ENCODE measurements around the gene EIF3A.
"Not testable (repeated sequence)": the region's sequence is repeated elsewhere in the genome, so short reads cannot be mapped to it uniquely, and the experiment has no call there.

Gene EIF3A

DNA sequence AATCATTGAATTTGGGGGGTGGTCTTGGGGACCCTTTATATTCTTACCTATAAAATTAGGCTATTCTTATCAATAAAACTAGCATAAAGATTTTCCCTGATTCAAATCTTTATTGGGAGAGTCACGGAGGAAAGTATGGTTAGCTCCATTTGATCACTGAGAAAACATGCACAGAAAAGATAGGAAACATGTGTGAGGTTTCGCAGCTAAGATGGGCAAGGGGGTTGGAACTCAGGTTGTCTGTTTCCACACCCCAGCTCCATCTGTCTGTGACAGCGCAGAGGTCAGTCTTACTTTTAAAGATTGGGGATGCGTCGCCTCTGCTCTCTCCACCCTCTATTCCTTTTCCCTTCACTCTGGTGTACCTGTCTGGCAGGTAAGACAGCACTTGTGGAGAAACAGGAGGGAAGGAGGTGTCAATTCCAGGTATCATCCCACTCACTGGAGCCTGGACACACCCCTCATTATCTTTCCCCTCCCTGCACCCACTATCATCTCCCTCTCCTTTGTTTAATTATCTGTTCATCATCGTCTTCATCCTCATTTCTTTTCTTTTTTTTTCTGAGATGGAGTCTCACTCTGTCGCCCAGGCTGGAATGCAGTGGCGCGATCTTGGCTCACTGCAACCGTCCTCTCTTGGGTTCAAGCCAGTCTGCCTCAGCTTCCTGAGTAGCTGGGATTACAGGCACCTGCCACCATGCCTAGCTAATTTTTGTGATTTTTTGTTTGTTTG is 20.9 kb upstream of the EIF3A start:
- DNase-seq (ENCODE audit: low read depth, low spot score), result no peak

- no peak for DNase-seq (ENCODE audit: low read depth, low spot score)
Measured at GRCh38 chr10:119100434-119101238, 20.0 kb upstream of the EIF3A start.

GRCh38 chr10:119098576-119098975 is 18.0 kb upstream of the EIF3A start:
- no peak for DNase-seq (ENCODE audit: low read depth, low spot score)

- not testable (repeated sequence) for DNase-seq (ENCODE audit: low read depth, low spot score)
Measured at GRCh38 chr10:119096641-119097415, 16.2 kb upstream of the EIF3A start.

DNA sequence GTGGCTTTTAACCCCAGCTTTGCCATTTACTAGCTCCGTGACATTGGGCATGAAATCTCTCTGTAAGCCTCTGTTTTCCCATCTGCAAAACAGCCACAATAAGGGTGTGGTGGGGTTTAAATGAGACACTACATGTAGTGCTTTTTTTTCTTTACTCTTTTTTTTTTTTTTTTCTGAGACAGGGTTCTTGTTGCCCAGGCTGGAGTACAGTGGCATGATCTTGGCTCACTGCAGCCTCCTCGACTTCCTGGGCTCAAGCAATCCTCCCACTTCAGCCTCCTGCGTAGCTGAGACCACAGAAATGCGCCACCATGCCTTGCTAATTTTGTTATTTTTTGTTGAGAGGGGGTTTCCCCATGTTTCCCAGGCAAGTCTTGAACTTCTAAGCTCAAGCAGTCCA is 15.0 kb upstream of the EIF3A start:
- no peak for DNase-seq (ENCODE audit: low read depth, low spot score)

DNA sequence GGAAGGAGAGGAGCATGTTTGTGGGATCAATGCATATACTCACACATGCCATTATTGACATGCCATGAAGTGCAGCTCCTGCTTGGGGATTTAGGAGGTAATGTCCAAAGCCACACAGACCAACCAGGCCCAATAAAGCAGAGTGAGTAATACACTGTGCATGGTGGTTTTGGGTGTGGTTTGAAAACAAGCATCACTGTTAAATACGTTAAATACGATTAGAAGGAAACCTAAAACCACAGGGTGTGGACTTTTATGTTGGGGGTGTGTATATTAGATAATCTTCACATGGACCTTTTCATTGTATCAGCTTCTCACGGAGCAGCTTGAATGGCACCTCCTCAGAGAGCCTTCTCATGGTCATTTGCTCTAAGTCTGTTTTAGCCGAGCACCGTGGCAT is 10.4 kb upstream of the EIF3A start:
- DNase-seq (ENCODE audit: low read depth, low spot score), result peak; percentile 21

DNA sequence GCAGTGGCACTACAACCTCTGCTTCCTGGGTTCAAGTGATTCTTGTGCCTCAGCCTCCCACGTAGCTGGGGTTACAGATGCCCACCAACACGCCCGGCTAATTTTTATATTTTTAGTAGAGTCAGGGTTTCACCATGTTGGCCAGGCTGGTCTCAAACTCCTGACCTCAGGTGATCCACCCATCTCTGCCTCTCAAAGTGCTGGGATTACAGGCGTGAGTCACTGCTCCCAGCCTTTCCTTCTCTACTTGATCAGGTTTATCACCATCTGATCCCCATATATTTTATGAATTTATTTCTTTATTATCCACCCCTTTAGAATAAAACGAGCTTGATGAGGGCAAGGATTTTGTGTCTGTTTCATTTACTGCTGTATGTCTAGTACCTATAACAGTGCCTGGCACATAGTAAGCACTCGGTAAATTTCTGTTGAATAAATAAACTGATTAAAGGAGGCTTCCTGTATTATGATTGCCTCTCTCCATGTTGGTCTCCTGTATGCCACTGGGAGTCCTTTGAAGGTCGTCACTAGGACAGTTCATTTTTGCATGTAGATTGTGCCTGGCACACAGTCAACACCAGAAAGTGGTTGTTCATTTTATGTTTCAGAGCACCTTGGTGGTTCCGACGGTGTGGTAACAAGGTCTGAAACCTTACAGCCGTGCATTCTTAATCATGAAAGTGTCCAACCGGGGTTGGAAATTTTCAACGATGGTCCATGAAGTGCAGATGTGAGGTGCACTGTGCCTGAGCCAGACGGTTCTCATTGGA is 9.6 kb upstream of the EIF3A start:
- peak; percentile 23 for DNase-seq (ENCODE audit: low read depth, low spot score)

DNA sequence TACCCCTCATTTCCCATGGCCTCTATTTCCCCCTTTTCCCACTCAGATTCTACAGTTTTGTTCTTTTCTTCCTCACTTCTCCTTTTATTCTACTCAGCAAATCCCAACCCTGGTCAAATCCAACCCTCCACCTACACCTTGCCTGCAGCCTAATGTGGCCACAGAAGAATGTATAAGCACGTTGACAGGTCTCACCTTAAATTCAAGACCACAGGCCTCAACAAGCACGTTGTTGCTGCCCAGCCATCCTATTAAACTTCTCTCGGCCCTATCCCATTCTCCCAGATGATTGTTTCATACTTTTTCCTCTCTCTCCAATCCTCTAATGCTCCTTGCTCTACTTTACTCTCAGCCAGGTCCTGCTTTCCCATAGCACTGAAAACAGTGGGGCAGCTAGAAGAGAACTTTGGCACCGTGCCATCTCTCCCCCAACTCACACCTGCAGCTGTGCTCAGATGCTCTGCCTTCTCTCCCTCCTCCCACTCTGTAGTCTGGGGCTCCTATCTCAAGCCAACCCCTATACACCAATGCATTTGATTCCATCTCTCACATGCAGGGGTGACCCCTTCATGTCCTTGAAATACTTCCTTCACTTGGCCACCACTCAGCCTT is 6.8 kb upstream of the EIF3A start:
- DNase-seq (ENCODE audit: low read depth, low spot score), result no peak

- DNase-seq (ENCODE audit: low read depth, low spot score), result no peak
Measured at GRCh38 chr10:119084896-119085295, 4.3 kb upstream of the EIF3A start.

- DNase-seq (ENCODE audit: low read depth, low spot score), result peak; percentile 26
Measured at GRCh38 chr10:119079599-119080520, 757 bp downstream of the EIF3A start.

DNA sequence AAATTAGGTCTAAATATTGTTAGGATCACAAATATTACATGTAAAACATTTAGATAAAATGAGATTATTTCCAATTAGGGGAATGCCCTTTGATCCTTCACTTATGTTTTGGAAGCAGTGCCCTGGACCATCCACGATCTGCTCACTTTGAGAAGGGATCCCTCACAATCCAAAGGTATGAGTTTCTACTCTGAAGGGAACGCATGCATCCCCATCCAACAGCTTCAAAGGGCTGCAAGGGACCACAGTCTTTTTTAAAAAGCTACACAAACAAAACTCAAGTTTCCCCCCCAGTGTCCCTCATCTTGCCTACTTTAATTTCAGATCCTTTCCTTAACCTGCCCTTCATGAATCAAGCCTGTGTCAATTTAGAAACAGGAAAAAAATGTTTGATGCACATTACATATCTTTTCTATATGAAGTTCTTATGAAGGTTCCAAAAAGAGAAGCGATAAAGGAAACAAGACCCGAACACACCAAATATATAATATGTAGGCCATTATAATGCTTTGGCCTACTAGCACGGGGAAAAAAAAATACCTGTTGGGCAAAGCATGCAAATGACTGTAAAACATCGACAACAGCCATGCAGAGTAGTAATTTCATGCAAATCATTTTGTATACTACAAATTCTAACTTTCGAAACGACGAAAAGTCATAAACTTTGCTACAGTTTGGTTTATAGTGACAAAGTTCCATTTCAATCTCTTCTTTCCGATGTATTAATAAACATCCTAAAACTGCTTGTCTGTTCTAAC is 2.0 kb downstream of the EIF3A start:
- DNase-seq (ENCODE audit: low read depth, low spot score), result no peak

- DNase-seq (ENCODE audit: low read depth, low spot score), result no peak
Measured at GRCh38 chr10:119073584-119073983, 7.0 kb downstream of the EIF3A start.

DNA sequence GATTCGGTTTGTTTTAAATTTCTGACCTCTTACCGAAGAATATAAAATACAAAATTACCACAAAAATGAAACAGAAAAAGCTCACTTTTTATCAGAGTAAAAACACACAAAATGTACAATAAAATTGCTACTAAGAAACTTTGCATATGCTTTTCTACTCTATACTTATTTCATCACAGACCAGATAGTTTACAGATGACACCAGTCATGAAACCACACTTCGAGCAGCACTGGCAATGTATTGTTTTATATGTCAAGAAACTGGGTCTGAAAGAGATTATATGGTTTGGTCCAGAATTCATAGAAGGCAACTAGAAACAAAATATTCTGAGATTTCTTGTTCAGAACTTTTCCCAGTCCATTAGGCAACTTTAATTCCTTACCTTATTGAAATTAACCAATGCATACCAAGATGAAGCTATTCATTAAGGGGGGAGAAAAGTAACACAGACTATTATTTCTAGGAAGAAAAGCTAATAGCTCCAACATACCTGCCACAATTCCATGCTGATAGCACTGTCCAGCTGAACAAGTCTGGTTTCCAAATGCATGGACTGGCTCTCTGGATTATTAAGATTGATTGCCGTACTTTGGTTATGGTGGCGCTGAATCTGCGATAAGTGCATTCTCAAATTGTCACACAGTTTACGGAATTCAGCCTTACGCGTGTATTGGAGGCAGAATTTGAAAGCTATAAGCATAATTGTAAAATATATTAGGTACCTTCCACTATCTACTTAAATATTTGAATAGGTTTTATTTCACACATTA is 10.0 kb downstream of the EIF3A start:
- DNase-seq (ENCODE audit: low read depth, low spot score), result no peak

- DNase-seq (ENCODE audit: low read depth, low spot score), result no peak
Measured at GRCh38 chr10:119061926-119062325, 18.7 kb downstream of the EIF3A start.

GRCh38 chr10:119061352-119061751 is 19.3 kb downstream of the EIF3A start:
- DNase-seq (ENCODE audit: low read depth, low spot score), result no peak

DNA sequence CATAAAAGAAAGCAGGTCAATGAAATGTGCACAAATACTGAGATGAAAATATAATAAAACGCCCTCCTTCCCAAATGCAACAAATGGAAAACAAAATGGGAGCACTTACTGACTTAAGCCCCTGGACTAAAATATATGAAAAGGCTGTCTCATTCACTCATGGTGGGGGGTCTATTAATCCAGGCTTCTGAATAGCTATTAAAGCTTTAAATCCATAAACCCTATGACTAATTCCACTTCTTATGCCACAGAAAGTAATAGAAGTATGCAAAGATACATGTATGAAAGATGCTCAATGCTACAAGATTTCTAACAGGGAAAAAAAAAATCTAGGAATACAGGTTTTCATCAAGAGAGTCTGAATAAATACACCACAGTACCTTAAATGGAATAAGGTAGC is 20.5 kb downstream of the EIF3A start:
- DNase-seq (ENCODE audit: low read depth, low spot score), result no peak

DNA sequence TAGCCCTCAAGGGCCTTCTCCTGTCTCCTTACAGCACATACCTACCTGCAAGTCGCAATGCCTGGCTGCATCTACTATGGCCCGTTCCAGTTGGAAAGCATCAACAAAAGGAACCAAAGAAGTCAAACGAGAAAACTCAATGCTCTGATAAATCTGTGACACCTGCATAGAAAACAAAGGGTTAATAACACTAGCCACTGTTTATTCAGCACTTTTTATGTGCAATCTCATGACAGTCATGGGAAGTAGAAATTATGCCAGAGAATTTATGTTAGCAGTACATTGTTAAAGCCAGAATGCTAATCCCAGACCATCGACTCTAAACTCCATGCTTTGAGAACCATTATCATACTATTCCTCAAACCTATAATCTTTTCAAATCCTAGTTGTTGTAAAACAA is 21.1 kb downstream of the EIF3A start:
- no peak for DNase-seq (ENCODE audit: low read depth, low spot score)

DNA sequence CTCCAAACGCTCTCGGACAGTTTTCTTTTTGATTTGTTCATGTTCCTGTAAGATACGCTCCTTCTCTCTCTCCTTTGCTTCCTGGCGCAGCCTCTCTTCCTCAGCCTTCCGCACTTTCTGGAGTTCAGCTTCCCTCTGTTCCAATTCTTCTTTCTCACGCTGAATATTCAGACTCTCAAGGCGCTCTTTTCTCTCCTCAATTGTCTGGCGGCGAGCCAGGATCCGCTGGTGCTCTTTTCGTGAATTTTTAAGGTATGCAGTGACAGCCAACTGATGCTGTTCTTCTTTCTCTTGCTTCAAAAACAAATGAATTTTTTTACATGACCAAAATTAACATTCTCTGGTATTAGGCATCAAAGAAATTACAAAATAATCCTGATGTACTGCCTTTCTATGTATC is 22.6 kb downstream of the EIF3A start:
- DNase-seq (ENCODE audit: low read depth, low spot score), result no peak

GRCh38 chr10:119055472-119055871 is 25.1 kb downstream of the EIF3A start:
- DNase-seq (ENCODE audit: low read depth, low spot score), result no peak
